ENCODE results near the gene GGN.
"Not testable (repeated sequence)": the region's sequence is repeated elsewhere in the genome, so short reads cannot be mapped to it uniquely, and the experiment has no call there.

GGN gene

DNA sequence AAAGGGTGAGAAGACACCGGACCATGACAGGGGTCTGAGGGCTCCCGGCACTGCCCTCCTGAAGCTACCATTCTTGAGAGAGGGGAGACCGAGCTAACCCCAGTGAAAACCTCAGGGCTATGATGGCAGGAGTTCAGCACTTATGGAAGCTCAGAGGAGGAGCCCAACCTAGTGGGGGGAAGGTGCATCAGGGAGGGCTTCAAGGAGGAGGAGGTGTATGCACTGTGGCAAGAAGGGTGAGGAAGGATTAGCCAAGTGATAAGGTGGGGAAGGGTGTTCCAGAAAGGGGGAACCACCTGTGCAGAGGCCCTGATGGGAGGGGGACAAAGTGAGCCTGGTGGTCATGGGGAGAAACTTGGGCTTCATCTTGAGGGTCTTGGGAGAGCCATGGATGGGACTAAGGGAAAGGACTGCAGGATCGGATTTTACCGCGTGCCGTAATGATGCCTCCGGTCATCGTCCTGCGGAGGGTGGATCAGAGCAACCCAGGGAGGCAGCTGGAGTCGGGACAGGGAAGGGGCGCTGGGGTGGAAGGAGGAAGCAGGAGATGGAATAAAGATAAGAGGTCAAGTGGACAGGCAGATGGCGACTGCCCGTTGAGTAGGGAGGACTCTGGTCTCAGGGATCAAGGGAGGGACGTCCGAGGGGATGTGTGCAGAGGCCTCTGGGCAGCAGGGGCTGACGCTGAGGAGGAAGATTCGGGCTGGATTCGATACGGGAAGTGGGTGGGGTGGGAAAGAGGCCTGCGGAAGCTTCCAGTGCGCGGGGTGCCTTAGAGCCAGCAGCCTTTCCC is 26.8 kb downstream of the GGN start:
- DNase-seq: no peak

DNA sequence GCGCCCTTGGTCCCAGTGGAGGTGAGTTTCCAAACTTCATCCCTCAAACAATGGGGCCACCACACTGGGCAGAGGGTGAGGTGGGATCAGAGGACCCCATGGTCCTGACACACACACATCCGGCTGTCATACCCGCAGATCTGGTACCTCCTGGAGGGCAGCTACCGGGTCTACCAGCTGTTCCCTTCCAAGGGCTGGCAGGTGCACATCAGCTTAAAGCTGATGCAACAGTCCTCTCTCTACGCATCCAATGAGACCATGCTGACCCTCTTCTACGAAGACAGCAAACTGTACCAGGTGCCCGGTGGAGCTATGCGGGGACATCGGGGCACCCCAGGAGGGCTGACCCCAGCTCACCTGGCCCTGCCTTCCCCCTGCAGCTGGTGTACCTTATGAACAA is 27.5 kb downstream of the GGN start:
- no peak for DNase-seq

DNA sequence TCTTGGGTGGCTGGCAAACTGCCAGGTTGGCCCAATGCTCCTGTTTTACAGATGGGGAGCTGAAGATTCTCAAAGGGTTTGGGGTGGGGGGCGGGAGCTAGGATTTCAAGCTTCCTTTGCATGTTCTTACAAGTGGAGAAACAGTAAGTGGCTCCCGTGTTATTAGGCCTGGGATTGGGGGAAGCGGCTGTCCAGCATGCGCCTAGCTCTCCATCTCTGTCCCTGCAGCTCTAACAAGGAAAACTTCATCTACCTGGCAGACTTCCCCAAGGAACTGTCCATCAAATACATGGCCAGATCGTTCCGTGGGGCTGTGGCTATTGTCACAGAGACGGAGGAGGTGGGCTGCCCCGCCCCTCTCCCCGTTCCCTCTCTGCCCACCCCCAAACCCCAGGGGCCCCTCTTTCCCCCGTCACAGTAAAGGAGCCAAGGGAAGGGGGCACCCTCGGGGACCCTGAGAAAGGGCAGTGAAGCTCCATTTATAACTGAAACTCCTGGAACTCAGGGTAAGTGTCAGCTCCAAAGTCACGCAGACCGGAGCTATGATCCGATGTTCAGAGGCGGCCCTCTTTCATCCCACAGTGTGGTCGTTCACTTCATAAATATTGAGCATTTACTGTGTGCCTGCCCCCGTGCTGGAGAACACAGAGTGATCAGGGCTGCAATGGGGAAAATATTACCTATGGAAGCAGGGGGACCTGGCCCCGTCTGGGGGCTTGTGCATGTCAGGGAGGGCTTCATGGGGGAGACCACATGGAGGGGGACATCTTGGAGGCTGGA is 28.4 kb downstream of the GGN start:
- no peak for DNase-seq

DNA sequence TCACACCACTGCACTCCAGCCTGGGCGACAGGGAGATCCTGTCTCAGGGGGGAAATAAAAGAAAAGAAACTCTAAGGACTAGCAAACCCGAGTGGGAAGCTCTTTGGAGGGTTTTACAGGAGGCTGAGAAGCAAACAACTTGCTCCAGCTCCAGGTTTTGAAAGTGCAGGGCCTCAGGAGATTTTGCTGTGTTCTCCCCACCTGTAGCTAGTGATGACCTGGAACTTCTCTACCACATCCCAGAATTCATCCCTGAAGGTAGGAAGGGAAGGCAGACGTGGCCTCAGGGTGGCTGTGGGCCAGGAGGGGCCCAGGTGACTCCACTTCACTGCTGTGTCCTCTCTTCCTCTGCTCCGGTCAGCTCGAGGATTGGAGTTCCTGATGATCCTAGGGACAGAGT is 29.8 kb downstream of the GGN start:
- no peak for DNase-seq

DNA sequence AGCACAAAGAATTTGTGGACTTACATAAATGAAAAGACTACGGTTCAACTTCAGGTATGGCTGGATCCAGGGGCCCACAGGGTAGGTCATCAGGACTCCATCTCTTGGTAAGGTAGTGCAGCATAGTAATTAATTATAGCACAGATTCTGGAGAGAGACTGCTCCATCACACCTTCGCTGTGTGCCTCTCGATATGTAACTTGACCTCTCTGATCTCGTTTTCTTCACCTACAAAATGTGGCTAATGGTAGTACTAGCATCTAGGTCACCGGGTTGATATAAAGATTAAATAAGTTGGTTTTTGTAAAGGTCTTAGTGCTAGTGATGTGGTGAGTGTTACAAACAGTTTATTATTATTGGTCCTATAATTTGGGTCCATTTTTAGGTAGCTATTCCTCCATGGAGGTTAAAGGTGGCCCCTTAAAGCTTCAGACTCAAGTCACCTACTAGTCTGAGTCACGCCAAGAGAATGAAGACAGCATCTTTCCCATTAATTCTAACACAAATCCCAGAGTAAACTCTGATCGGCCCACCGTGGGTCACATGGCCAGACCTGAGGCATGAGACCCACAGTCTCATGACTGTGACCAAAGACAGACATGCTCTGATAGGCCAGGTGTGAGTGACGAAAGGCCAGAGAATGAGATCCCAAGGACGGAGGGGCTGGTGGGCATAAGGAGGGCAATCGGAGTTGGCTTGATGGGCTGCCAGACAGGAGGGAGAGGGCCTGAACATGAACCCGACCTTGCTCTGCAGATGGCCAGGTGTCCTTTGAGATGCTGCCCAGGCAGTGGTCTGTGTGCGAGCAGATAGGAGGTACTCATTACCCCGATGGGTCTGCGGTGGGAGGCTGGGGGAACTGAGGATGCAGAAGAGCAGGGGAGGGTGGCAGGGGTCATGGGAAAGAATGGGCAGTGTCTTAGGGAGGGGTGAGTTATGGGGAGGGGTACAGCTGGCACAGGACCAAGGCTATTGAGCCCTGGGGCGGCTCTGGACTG is 31.8 kb downstream of the GGN start:
- no peak for DNase-seq

DNA sequence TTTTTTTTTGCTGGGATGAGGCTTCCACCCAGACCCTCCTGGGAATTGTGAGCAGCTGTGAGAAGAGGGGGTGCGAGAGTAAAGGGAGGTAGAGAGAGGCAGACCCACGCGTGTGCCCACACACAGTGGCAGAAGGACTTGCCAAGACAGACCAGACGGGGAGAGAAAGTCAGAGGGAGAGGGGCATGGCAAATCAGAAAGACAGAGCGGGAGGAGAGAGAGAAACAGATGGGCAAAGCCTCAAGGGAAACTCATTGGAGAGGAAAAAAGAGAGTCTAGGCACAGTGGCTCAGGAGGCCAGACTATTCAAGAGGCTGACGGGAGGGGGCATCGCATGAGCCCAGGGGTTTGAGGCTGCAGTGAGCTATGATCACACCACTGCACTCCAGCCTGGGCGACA is 35.2 kb downstream of the GGN start:
- no peak for DNase-seq

DNA sequence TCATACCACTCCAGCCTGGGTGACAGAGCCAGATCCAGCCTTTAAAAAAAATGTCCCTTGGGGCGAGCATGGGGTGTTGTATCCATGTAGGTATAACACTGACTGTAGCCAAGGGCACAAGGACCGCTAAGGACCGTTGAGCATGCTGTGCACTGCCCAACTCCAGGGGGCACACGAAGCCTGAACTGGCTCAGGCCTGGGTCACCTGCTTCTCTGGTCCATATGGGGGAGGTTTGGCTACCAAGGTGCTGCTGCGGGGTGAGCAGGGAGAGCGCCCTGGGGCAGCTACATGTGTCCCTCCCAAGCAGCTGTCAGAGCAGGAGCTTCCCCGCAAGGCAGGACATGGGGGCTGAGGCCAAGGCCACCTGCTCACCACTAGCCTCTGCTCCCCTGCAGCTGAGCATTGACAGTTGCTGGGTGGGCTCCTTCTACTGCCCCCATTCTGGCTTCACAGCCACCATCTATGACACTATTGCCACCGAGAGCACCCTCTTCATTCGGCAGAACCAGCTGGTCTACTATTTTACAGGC is 35.9 kb downstream of the GGN start:
- no peak for DNase-seq

DNA sequence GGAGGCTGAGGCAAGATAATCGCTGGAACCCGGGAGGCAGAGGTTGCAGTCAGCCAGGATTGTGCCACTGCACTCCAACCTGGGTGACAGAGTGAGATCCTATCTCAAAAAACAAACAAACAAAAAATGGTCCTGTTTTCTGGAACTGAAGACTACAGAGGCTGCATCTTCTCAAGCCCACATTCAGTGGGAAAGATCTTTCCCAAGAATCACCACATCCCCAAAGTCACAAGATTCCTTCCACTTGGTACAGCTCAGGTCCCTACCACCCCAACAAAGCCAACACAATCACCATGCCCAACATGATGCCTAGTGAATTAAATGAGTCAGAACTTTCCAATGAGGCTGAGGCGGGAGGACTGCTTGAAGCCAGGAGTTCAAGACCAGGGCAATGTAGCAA is 37.0 kb downstream of the GGN start:
- no peak for DNase-seq

DNA sequence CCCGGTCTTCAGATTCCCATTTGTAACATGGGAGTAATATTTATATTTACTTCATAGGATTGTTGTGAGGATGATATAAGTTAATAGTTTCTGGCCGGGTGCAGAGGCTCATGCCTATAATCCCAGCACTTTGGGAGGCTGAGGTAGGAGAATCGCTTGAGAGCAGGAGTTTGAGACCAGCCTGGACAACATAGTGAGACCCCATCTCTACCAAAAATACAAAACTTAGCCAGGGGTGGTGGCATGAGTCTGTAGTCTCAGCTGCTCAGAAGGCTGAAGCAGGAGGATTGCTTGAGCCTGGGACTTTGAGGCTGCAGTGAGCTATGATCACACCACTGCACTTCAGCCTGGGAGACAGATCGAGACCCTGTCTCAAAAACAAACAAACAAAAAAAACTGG is 41.0 kb downstream of the GGN start:
- no peak for DNase-seq

DNA sequence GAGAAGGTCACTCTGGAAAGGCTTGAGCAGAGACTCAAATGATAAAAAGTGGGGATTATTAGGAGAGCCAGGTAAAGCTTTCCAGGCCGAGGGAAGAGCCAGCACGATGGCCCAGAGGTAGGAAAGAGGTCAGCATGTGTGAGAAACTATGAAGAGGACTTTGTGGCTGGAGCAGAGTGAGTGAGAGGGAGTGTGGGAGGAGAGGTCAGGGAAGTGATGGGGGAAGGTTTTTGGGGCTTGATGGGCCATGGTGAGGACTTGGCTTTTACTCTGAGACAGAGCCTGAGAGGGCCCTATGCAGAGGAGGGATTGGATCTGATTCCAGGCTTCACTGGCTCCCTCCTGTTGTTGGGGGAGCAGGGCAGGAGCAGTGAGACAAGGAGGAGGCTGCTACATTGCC is 46.9 kb downstream of the GGN start:
- DNase-seq: no peak

DNA sequence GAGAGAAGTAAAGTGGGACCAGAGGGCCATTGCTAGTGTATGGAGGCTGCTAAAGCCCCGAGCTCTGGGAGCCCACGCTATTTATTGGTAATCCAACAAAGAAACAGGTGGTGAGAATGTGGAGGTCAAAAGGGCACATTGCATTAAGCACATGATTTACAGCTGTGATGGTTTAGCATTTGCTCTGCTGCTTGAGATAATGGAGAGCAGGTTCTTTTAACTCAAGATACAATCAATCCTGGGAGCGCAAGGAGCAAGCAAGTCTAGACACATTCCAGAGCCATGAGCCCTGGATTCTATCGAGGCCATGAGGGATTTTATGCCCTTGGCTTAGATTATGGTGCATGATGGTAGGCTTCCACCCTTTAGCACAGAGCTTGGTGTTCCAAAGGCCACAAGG is 48.8 kb downstream of the GGN start:
- not testable (repeated sequence) for DNase-seq

DNA sequence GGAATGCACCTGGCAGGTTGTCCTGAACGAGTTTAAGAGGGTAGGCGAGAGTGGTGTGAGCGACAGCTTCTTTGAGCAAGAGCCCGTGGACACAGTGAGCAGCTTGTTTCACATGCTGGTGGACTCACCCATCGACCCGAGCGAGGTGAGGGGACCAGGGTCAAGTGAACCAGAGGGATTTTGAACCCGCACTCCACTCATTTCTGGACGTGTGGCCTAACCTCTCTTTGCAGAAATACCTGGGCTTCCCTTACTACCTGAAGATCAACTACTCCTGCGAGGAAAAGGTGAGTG is 50.5 kb downstream of the GGN start:
- DNase-seq: no peak

DNA sequence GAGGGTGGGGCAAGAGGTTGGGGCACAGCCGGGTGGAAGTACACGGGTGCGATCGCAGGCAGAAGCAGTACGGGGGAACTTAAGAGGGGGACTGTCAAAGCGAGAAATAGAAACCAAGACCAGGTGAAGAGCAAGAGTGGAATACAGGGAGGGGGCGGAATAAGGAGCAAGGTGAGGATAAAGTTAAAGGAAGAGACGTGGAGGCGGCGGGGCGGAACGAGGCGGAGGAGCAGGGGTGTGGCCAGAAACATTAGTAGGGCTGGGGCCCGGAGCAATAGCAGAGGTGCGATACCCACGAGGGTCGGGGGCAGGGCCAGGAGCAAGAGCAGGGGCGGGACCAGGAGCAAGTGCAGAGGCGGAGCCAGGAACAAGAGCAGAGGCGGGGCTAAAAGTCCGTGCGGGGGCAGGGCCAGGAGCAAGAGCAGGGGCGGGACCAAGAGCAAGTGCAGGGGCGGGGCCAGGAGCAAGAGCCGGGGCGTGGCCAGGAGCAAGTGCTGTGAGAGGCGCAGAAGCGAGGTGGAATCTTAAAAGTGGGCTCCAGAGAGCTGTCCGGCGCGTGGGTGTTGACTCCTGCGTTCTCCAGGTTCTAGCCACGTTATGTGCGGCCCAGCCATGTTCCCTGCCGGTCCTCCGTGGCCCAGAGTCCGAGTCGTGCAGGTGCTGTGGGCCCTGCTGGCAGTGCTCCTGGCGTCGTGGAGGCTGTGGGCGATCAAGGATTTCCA is 51.0 kb downstream of the GGN start:
- DNase-seq: peak; percentile 91 to 96 (median 93)

DNA sequence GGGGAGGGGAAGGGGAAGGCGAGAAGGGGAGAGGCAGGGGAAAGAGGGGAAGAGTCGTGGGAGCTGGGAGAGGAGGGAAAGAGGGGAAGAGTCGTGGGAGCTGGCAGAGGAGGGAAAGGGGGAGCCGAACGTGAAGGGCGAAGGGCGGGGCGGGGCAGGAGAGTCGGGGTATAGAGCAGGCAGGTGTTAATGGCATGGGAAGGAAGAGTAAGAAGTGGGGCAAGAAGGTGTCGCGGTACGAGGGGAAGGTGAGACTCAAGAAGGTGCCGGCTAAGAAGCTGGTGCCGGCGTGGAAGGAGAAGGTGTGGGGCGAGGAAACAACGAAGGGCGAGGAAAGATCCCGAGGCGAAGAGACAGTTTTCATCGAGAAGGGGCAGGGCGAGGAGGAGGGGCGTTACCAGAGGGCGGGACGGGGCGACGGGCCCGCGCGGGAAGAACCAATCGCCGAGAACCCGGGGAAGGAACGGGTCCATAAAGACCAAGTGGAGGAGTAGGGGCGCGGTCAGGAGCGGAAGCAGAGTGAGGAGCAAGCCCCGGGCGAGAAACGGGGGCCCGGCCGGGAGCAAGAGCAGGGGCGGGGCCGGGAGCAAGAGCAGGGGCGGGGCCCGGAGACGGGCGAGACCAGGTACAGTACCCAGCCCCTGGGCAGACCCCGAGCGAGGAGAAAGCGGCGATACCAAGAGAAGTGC is 51.7 kb downstream of the GGN start:
- DNase-seq: peak; percentile 89 to 98 (median 92)

All from T-helper 1 cell (primary cell).